GM12892 (cell line): ENCODE data around the gene TMED4.

Experiments
- POLR2AphosphoS5 ChIP-seq: IDR thresholded peaks from 2 replicates; pipeline ENCODE4 v1.6.1; 2011; ENCODE audit warnings: low read depth, low read length, control low read depth
- TAF1 ChIP-seq: IDR thresholded peaks from 2 replicates; pipeline ENCODE4 v1.6.1; 2011; ENCODE audit warnings: low read depth, mild to moderate bottlenecking, control low read depth, low read length, borderline replicate concordance

- no peak for TF ChIP-seq POLR2AphosphoS5
- TF ChIP-seq TAF1, result no peak
These were observed 32.6 kb downstream of the TMED4 start for GRCh38 chr7:44549457-44549856.
